HCT116 (cell line): ENCODE results near the gene TEAD2. TPM values are rescaled to one million over a fixed set of nuclear protein-coding genes. Genes with fewer than 3 reads are reported as not detected.
A peak's percentile ranks its signal among the peaks of the same experiment; 100 is the strongest.
"Not testable (repeated sequence)": the region's sequence is repeated elsewhere in the genome, so short reads cannot be mapped to it uniquely, and the experiment has no call there.

ENCODE experiments used
- ATAC-seq: fragments of 200-7000 bp; cut with Tn5 transposase; 2 replicates; pipeline ENCODE4 v1.9.1; 2020; ENCODE audit warnings: mild to moderate bottlenecking, moderate library complexity
- BruUV-seq: library from RNA; stranded (reverse); fragments of 400-500 nt; replicated peaks from 2 replicates; lab custom pipeline; 2021; lab: Mats Ljungman, UMichigan
- CTCF ChIA-PET: fragments of 300-600 bp; sonication (Branson Sonifier 250); formaldehyde crosslinking; loops from one replicate; lab custom pipeline; 2021; ENCODE audit warnings: antibody characterized with exemption; lab: Charles Lee
- POLR2A ChIA-PET: fragments of 300-600, 350-600 bp; sonication (Branson Sonifier 250); formaldehyde crosslinking; loops from one replicate; lab custom pipeline; 2021; ENCODE audit warnings: antibody characterized with exemption; lab: Charles Lee
- RAD21 ChIA-PET, 2 experiments: fragments of 300-600 bp; sonication (Branson Sonifier 250); formaldehyde crosslinking; loops; one replicate each; lab custom pipeline; 2023; ENCODE audit warnings: low total read pairs in 2 of 2; ENCODE audit not compliant: uncharacterized antibody in 2 of 2, unreplicated experiment in 2 of 2, low non-redundant PET in 1 of 2; lab: Charles Lee
- DNase-seq: peaks from one replicate; pipeline ENCODE4 v3.0.0-alpha.2; 2010; ENCODE audit warnings: low read depth, low spot score
- H2AFZ ChIP-seq: fragments of 200-600 bp; shearing (Covaris generic), sonication (generic); 2 replicates; pipeline ENCODE4 v1.6.1; 2017; ENCODE audit warnings: low read depth, mixed run types, mixed read lengths, antibody characterized with exemption, low read length; ENCODE audit not compliant: poor library complexity, severe bottlenecking
- H3K27ac ChIP-seq: 2 replicates; pipeline ENCODE4 v1.5.1; 2012; ENCODE audit warnings: low read depth, low read length
- H3K27me3 ChIP-seq: fragments of 200-600 bp; sonication (generic); 2 replicates; pipeline ENCODE4 v1.6.1; 2016; ENCODE audit warnings: mixed run types, low read length, mixed read lengths; ENCODE audit not compliant: insufficient read depth
- H3K36me3 ChIP-seq, 2 experiments: fragments of 200-500 bp in 1 of 2; fragments of 200-600 bp in 1 of 2; sonication (Bioruptor generic) in 1 of 2; sonication (generic) in 1 of 2; 2 replicates each; pipeline versions ENCODE4 v1.5.1 to v1.6.1; 2014 to 2016; ENCODE audit warnings: low read length in 2 of 2, inconsistent platforms in 1 of 2, mixed read lengths in 1 of 2, mixed run types in 1 of 2; ENCODE audit not compliant: insufficient read depth in 2 of 2, control insufficient read depth in 1 of 2
- H3K4me1 ChIP-seq, 2 experiments: fragments of 200-600 bp in 1 of 2; sonication (generic) in 1 of 2; 2 replicates each; pipeline versions ENCODE4 v1.5.1 to v1.6.1; 2012 to 2017; ENCODE audit warnings: low read length in 2 of 2, inconsistent platforms in 1 of 2, mild to moderate bottlenecking in 1 of 2, mixed read lengths in 1 of 2, mixed run types in 1 of 2, moderate library complexity in 1 of 2; ENCODE audit not compliant: insufficient read depth in 2 of 2, control insufficient read depth in 1 of 2
- H3K4me2 ChIP-seq: fragments of 200-600 bp; sonication (generic); 2 replicates; pipeline ENCODE4 v1.6.1; 2017; ENCODE audit warnings: mixed run types, low read length, mixed read lengths
- H3K4me3 ChIP-seq, 2 experiments: fragments of 200-600 bp in 1 of 2; sonication (generic) in 1 of 2; replicated peaks in 1 of 2; 2 replicates each; pipeline ENCODE4 v1.5.1; 2011 to 2016; ENCODE audit warnings: low read length in 2 of 2, control low read depth in 1 of 2, low read depth in 1 of 2, mild to moderate bottlenecking in 1 of 2, mixed read lengths in 1 of 2, mixed run types in 1 of 2
- H3K79me2 ChIP-seq: fragments of 200-600 bp; sonication (generic); 2 replicates; pipeline ENCODE4 v1.6.1; 2017; ENCODE audit warnings: mild to moderate bottlenecking, mixed run types, low read length, moderate library complexity, mixed read lengths; ENCODE audit not compliant: insufficient read depth
- H3K9ac ChIP-seq: fragments of 200-600 bp; sonication (generic); 2 replicates; pipeline ENCODE4 v1.6.1; 2016; ENCODE audit warnings: low read length, mixed read lengths
- H3K9me2 ChIP-seq: fragments of 200-600 bp; sonication (generic), shearing (Covaris generic); 2 replicates; pipeline ENCODE4 v1.6.1; 2017; ENCODE audit warnings: mixed run types, mild to moderate bottlenecking, moderate library complexity; ENCODE audit not compliant: insufficient read depth
- H3K9me3 ChIP-seq, 2 experiments: fragments of 200-500 bp in 1 of 2; fragments of 200-600 bp in 1 of 2; sonication (Bioruptor generic) in 1 of 2; sonication (generic) in 1 of 2; 2 replicates each; pipeline ENCODE4 v1.6.1; 2014 to 2017; ENCODE audit warnings: low read length in 2 of 2, mixed read lengths in 2 of 2, inconsistent platforms in 1 of 2, low read depth in 1 of 2, mild to moderate bottlenecking in 1 of 2, mixed run types in 1 of 2, moderate library complexity in 1 of 2; ENCODE audit not compliant: control insufficient read depth in 1 of 2, insufficient read depth in 1 of 2
- H4K20me1 ChIP-seq: fragments of 200-600 bp; sonication (generic), shearing (Covaris generic); 2 replicates; pipeline ENCODE4 v1.6.1; 2017; ENCODE audit warnings: mixed run types, mild to moderate bottlenecking, moderate library complexity; ENCODE audit not compliant: insufficient read depth
- CBX3 ChIP-seq: IDR thresholded peaks from 2 replicates; pipeline ENCODE4 v1.6.1; 2012; ENCODE audit warnings: low read depth
- SIN3A ChIP-seq: IDR thresholded peaks from 2 replicates; pipeline ENCODE4 v1.6.1; 2012; ENCODE audit warnings: low read depth
- SP1 ChIP-seq: IDR thresholded peaks from 2 replicates; pipeline ENCODE4 v1.6.1; 2012; ENCODE audit warnings: low read depth
- YY1 ChIP-seq: IDR thresholded peaks from 2 replicates; pipeline ENCODE4 v1.6.1; 2011; ENCODE audit warnings: low read length, low read depth, moderate library complexity, mild to moderate bottlenecking; ENCODE audit not compliant: insufficient replicate concordance; ENCODE audit errors: extremely low read depth
- ZNF274 ChIP-seq: fragments of 200-500 bp; sonication (Bioruptor generic); IDR thresholded peaks from 2 replicates; pipeline ENCODE4 v1.6.1; 2014; ENCODE audit warnings: mild to moderate bottlenecking, low read depth, low read length, inconsistent platforms
- intact Hi-C: fragments of 100-400 bp; cut with micrococcal nuclease; formaldehyde crosslinking; loops from 2 replicates; pipeline ENCODE4 v1.10.0; 2022
- total RNA-seq: library from RNA; stranded (reverse); gene quantifications from one replicate; pipeline ENCODE4 v1.2.1, GENCODE V29; 2021; ENCODE audit not compliant: unreplicated experiment

Gene TEAD2
- total RNA-seq, 1 experiment from 2014 or later, result 31.9 TPM

DNA sequence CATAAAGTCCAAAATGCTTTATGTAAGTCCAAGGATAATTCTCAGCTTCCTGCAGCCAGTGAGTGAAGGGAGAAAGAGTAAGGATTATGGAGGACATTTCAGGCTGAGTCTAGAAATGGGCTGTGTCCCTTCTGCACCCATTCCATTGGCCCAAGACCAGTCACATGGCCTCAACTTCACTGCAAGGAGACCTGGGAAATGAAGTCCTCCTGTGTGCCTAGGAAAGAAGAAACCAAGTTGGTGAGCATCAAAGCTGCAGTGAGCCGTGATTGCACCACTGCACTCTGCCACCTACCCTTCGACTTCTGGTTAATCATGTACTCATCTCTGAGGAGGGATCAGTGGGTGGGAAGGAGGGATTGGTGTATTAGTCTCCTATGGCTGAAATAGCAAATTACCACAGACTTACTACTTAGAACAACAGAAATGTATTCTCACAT is 30.6 kb downstream of the TEAD2 start:
- H3K9ac ChIP-seq, result no peak overlapping the region
- H3K9me2 ChIP-seq, result no peaks in the 10 kb centered on the region
- H3K27me3 ChIP-seq, result no peaks in the 10 kb centered on the region
- H4K20me1 ChIP-seq, result no peaks in the 10 kb centered on the region
- DNase-seq, result peak; percentile 37
- ChIA-PET RAD21 (no interaction called here), POLR2A (no interaction called here), CTCF (no interaction called here)
- no peaks in the 10 kb centered on the region for H3K9me3 ChIP-seq
- H3K4me1 ChIP-seq, result no peaks in the 10 kb centered on the region
- ATAC-seq, result peak; percentile 94
- H3K4me2 ChIP-seq, result no peak overlapping the region
- H2AFZ ChIP-seq, result no peak overlapping the region
- H3K4me3 ChIP-seq, result no peak overlapping the region
- H3K79me2 ChIP-seq, result no peaks in the 10 kb centered on the region
- TF ChIP-seq YY1 (peak; percentile 26), SP1 (peak; percentile 54), SIN3A (no peak), CBX3 (no peak), ZNF274 (no peak)
- H3K36me3 ChIP-seq, result peaks cover 0 to 4% of the 10 kb centered on the region in 2 experiments; a peak in 1 of 4 replicates
- no peak overlapping the region for H3K27ac ChIP-seq
- no TSS peak for BruUV-seq
- intact Hi-C loops, result no loop called here

GRCh38 chr19:49331187-49331586 is 31.0 kb downstream of the TEAD2 start:
- H3K27me3 ChIP-seq, POLR2A ChIA-PET, CTCF ChIA-PET, DNase-seq, ATAC-seq, H3K9me2 ChIP-seq, BruUV-seq, intact Hi-C loops, H3K27ac ChIP-seq, H3K4me3 ChIP-seq, H3K9me3 ChIP-seq, H3K36me3 ChIP-seq, H4K20me1 ChIP-seq, H3K4me1 ChIP-seq, H3K79me2 ChIP-seq, H2AFZ ChIP-seq, H3K9ac ChIP-seq, RAD21 ChIA-PET, H3K4me2 ChIP-seq: not testable (repeated sequence)
